Measurements from ENCODE around the gene OLFM2.
"Not testable (repeated sequence)": the region's sequence is repeated elsewhere in the genome, so short reads cannot be mapped to it uniquely, and the experiment has no call there.

The OLFM2 gene

DNA sequence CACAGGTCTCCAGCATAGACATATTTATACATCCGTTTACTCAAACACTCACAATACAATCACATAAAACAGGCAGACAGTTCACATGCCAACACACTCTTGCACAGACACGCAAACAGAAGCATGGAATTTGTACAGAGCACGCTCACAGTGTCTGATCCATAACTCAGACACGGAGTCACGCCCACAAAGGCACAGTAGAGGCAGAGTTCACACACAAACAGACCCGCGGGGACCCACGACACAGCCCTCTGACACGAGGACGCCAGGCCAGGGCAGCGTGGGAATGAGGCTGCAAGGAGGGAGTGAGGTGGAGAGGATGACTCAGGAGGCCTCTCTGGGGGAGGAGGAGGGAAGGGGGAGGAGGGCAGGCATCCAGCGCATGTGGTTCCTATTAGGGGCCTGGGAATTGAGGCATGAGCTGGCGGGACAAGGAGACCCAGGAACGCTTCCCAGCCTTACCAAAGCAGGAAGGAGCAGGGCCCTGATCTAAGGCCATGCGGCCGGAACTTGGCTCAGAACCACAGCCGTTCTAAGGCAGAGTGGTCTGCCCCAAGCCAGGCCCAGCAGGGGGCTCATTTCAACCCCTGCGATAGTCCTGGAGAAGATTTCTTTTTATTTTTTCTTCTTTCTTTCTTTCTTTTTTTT lies 9.1 kb upstream of the OLFM2 start:
- in situ Hi-C loops (cut with HindIII; ENCODE audit: low sequenced_read_pairs), result loop anchor here (25.0 kb wide), 1 partner anchor 167 kb away; the partner anchor contains the start of genes ANGPTL6, EIF3G, P2RY11 and PPAN

- in situ Hi-C loops (cut with HindIII; ENCODE audit: low sequenced_read_pairs), result loop anchor here (25.0 kb wide), 1 partner anchor 169 kb away; the partner anchor contains the start of genes ANGPTL6, EIF3G, P2RY11 and PPAN
Measured at GRCh38 chr19:9943744-9944143, 7.4 kb upstream of the OLFM2 start.

GRCh38 chr19:9941671-9942070 lies 5.4 kb upstream of the OLFM2 start:
- in situ Hi-C loops (cut with HindIII; ENCODE audit: low sequenced_read_pairs), result loop anchor here (25.0 kb wide), 1 partner anchor 171 kb away; the partner anchor contains the start of genes ANGPTL6, EIF3G, P2RY11 and PPAN

DNA sequence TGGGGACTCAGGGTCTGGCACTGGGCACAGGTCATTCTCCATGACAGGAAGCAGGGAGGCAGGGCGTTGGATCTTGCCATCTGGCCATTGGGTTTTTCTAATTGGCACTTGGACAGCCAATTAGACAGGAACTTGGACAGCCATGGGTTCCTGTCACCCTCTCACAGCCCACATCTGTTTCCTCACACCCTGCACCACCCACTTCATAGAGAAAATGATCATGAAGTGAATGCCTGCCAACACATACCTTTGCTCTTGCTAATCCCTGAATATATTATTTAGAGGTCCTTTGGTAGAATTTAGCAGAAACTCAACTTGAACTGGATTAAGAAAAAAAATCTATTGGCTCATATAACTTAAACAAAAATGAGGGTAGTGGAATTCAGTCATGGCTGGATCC lies 4.9 kb upstream of the OLFM2 start:
- in situ Hi-C loops (cut with HindIII; ENCODE audit: low sequenced_read_pairs), result loop anchor here (25.0 kb wide), 1 partner anchor 171 kb away; the partner anchor contains the start of genes ANGPTL6, EIF3G, P2RY11 and PPAN

DNA sequence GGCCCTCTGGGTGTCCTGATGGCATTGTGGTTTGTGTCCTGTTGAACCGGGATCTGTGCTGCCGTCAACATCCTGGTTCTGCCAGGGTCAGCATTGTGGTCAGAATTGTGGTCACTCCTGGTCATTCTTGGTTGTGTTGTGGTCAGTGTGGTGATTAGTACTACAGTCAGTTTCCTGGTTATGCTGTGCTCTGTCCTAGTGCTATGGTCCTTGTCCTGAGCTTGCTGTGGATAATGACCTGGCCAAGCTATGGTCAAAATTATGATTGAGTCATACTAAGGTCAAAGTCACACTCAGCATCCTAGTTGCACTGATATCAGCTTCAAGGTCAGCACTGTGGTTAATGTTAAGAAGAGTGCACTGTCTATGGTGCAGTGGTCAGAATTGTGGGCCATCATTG lies 4.5 kb upstream of the OLFM2 start:
- in situ Hi-C loops (cut with HindIII; ENCODE audit: low sequenced_read_pairs), result loop anchor here (25.0 kb wide), 1 partner anchor 172 kb away; the partner anchor contains the start of genes ANGPTL6, EIF3G, P2RY11 and PPAN

DNA sequence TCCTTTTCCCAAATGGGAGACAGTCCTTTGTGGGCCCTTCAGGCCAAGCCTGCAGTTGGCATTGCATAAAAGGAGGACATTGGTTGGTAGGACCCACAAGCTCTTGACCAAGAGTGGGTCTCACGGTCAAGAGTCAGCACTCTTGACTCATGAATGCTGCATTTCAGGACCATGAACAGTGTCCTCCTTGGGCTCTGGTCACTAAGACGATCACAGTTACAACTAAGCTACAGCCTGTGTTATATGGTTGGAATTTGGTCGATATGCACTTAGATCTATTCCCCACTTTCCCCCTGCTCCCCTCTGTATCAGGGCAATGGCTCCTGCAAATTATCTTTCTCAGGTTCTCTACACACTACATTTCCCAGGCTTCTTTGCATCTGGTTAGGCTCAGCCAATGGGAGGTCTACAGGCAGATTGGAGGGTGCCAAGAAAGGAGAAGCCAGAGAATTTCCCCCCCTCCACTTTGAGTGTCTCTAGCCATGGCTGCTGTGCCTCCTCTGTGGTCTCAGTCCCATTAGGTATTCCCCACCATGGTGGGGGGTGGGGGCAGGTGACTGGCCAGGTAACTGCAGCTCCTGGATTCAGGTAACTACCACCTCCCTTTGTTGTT lies 3.1 kb upstream of the OLFM2 start:
- in situ Hi-C loops (cut with HindIII; ENCODE audit: low sequenced_read_pairs), result loop anchor here (25.0 kb wide), 1 partner anchor 173 kb away; the partner anchor contains the start of genes ANGPTL6, EIF3G, P2RY11 and PPAN

GRCh38 chr19:9937001-9937411 lies 691 bp upstream of the OLFM2 start:
- in situ Hi-C loops (cut with HindIII; ENCODE audit: low sequenced_read_pairs), result loop anchor here (25.0 kb wide), 1 partner anchor 175 kb away; the partner anchor contains the start of genes ANGPTL6, EIF3G, P2RY11 and PPAN

DNA sequence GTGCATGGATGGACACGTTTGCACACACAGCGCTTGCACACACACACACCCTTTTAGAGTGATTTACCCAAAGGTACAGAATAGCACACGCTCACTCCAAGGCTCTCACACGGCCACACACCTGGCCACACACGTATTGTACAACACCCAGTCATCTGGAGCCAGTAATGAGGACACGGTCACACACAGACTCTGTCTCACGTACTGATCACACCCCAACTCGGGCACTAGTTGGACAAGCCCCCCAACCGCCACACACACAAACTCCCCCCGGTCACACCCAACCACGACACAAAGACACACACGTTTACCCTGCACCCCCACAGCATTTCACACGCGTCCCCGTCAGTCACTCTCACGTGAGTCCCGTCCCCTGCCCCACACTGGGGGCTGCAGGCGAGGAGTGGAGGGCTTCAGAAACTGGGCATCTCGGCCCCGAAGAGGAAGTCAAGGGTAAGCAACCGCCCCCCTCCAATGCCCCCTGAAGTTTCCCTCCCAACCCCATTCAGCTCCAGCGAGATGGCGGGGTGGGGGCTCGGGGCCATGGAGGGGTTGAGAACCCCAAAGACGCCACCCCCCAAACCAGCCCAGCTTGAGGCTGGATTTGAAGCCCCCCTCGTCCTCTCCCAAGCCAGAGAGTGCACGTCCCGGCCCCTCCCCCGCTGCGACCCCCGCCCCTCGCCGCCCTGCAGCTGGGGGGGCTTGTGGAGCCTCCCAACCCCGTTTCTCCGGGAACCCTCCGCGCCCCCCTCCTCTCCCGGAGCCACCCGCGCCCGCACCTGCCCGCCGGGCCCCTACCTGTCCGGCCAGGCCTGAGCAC lies 599 bp downstream of the OLFM2 start:
- in situ Hi-C loops (cut with HindIII; ENCODE audit: low sequenced_read_pairs), result loop anchor here (25.0 kb wide), 1 partner anchor 177 kb away; the partner anchor contains the start of genes ANGPTL6, EIF3G, P2RY11 and PPAN

GRCh38 chr19:9934132-9934950 lies 2.0 kb downstream of the OLFM2 start:
- in situ Hi-C loops (cut with HindIII; ENCODE audit: low sequenced_read_pairs), result loop anchor here (5.0 to 25.0 kb wide), 2 partner anchors 88 to 178 kb away; partner anchors contain the start of genes ANGPTL6, EIF3G, P2RY11 and PPAN

- in situ Hi-C loops (cut with HindIII; ENCODE audit: low sequenced_read_pairs), result loop anchor here (5.0 to 25.0 kb wide), 2 partner anchors 89 to 179 kb away; partner anchors contain the start of genes ANGPTL6, EIF3G, P2RY11 and PPAN
Measured at GRCh38 chr19:9932835-9933234, 3.5 kb downstream of the OLFM2 start.

DNA sequence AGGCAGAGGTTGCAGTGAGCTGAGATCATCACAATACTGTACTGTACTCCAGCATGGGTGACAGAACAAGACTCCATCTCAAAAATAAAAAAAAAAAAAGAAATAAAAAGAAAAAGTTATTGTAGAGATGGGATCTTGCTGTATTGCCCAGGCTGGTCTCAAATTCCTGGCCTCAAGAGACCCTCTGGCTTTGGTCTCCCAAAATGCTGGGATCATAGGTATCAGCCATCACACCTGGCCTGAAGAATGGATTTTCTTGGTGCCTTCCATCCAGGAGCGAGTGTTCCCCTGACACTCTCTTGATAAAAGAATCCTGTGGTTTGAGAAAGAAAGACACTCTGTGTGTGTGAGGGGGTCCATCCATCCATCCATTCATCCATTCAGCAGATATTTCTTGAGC lies 4.7 kb downstream of the OLFM2 start:
- in situ Hi-C loops (cut with HindIII; ENCODE audit: low sequenced_read_pairs), result loop anchor here (5.0 to 25.0 kb wide), 2 partner anchors 91 to 181 kb away; partner anchors contain the start of genes ANGPTL6, EIF3G, P2RY11 and PPAN

- in situ Hi-C loops (cut with HindIII; ENCODE audit: low sequenced_read_pairs), result no loop called here
Measured at GRCh38 chr19:9923440-9923839, 12.9 kb downstream of the OLFM2 start.

DNA sequence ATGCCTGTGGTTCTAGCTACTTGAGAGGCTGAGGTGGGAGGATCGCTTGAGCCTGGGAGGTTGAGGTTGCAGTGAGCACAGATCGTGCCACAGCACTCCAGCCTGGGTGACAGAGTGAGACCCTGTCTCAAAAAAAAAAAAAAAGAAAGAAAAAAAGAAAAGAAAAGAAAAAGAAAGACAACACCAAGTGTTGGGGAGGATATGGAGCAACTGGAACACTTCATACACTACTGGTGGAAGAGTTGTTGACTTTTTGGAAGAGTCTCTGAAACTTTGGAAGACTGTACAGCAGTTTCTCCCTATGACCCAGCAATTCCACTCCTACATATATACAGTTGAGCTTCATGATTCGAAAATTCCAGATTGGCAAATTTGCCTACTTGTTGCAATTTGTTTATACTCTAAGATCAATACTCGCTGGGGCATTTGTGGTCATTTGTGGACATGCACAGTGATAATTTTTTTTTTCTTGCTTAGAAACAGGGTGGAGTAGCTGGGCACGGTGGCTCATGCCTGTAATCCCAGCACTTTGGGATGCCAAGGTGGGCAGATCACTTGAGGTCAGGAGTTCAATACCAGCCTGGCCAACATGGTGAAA lies 13.4 kb downstream of the OLFM2 start:
- in situ Hi-C loops (cut with HindIII; ENCODE audit: low sequenced_read_pairs), result not testable (repeated sequence)

- in situ Hi-C loops (cut with HindIII; ENCODE audit: low sequenced_read_pairs), result no loop called here
Measured at GRCh38 chr19:9917321-9917720, 19.0 kb downstream of the OLFM2 start.

DNA sequence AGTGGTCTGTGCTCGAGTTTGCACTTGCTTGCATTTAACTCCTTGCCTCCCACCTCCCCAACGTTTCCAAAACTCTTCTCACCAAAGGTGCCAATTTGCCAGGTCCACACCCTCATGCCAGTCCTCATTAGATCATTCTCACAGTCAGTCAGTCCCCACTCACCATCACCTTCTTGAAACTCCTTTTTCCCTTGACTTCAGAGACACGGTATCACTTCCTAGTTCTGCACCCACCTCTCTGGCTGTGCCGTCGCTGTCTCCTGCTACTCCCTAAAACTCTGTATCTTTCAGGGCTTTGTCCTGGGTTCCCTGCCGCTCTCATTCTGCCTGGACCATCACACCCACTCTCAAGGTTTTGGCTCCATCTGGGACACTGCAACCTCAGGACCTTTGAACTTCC lies 19.6 kb downstream of the OLFM2 start:
- in situ Hi-C loops (cut with HindIII; ENCODE audit: low sequenced_read_pairs), result no loop called here

DNA sequence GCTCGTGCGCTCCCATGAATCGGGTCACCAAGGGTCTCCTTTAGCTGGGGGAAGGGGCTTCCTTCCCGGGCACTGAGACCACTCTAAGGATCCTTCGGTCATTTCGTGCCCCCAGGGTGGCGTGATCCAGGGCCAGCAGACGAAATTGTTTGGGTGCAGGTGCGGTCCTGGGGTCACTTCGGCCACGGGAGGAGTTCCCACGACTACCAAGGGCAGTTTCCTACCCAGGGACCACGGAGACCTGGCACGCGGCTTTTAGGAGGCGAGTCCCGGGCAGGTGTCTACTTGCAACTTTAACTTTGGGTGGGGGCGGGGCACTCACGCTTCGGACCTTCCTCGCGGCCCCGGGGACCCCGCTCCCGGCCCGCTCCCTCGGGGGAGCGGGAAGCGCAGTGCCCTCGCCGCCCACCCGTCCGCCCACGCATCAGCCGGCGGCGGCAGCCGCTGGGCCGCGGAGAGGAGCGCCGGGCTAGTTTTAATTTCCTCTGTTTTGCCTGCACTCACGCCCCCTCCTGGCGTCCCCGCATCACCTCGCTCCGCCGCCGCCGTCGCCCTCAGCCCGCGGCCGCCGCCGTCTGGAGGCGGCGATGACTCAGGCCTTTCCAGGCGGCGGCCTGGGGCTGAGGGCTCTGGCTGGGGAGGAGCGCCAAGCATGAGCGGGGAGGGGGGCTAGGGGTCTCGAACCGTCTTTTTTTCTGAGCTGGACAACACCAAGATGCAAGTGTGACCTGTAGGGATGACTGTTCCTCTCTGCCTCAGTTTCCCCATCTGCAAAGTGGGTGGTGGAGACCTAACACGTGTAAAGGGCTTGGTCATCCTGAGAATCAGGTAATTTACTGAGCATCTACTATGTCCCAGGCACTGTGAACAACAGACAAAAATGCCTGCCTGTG lies 21.8 kb downstream of the OLFM2 start:
- in situ Hi-C loops (cut with HindIII; ENCODE audit: low sequenced_read_pairs), result no loop called here

DNA sequence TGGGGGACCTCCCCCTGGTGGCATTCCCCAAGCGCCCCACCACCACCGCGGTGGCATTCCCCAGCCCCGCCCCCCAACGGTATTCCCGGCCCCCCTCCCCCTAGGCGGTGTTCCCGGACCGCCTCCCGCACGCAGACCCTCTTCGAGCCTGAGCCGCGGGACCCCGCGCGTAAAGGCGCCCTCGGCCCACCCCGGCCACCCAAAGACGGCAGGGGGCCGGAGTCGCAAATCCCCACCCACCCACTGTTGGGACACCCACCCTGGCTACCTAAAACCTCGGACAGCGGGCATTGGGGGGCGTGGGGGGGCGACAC lies 22.4 kb downstream of the OLFM2 start:
- in situ Hi-C loops (cut with HindIII; ENCODE audit: low sequenced_read_pairs), result no loop called here

DNA sequence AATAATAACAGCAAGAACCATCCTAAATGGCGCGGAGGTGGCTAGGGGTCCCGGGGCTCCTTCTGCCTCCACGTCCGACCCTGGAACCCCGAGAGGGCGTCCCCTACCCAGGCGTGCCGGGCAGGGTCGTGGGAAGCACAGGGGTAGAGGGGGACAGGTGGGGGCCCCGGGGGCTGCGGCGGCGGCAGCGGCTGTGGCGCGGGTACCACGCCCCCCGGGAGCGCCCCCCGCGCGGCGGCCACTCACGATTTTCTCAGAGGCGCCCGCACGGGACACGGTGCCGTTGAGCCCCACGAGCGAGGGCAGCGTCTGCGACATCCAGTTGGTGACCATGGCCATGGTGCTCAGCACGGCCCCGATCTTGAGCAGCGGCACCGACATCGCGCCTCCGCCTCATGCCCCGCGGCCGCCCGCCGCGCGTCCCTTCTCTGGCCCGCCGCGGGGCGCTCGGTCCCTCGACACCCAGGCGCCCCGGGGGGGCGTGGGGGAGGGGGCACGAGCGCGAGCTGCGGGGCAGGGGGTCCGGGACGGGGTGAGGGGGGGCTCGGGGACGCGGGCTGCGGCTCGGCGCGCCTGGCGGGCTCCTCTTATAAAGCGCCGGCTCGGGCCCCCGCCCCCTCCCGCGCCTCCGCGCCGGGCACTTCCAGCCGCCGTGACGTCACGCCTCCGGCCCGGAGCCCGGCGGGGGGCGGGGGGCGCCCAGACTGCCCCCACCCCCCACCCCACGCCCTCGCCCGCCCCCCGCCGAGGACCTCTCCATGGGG lies 22.9 kb downstream of the OLFM2 start:
- in situ Hi-C loops (cut with HindIII; ENCODE audit: low sequenced_read_pairs), result no loop called here

Data from endothelial cell of hepatic sinusoid (primary cell).